Spleen (tissue), 11 donors: ENCODE measurements around the gene LEUTX. TPM values are rescaled to one million over a fixed set of nuclear protein-coding genes. Genes with fewer than 3 reads are reported as not detected.

Source experiments
- DNase-seq: peaks from one replicate; pipeline ENCODE4 v3.0.0-alpha.2; 2020
- H3K27ac ChIP-seq, 8 donors: fragments of 200-600 bp; sonication (generic) in 7 of 8; 1 replicate in 4 of 8; 2 replicates in 4 of 8; pipeline versions ENCODE4 v1.5.0 to v1.8.0; 2016 to 2021; ENCODE audit warnings: inconsistent platforms in 4 of 8, mild to moderate bottlenecking in 4 of 8, moderate library complexity in 1 of 8
- H3K27me3 ChIP-seq, 7 donors: fragments of 200-600 bp; sonication (generic) in 6 of 7; replicated peaks in 1 of 7; 1 replicate in 4 of 7; 2 replicates in 3 of 7; pipeline versions ENCODE4 v1.5.0 to v1.8.0; 2016 to 2021; ENCODE audit warnings: inconsistent platforms in 3 of 7, mild to moderate bottlenecking in 1 of 7
- H3K36me3 ChIP-seq, 6 donors: fragments of 200-600 bp; sonication (generic) in 5 of 6; 1 replicate in 4 of 6; 2 replicates in 2 of 6; pipeline versions ENCODE4 v1.5.0 to v1.8.0; 2016 to 2021; ENCODE audit warnings: inconsistent platforms in 2 of 6
- H3K4me1 ChIP-seq, 6 donors: fragments of 200-600 bp; sonication (generic) in 5 of 6; 1 replicate in 3 of 6; 2 replicates in 3 of 6; pipeline versions ENCODE4 v1.5.0 to v1.8.0; 2016 to 2021; ENCODE audit warnings: inconsistent platforms in 3 of 6
- H3K4me3 ChIP-seq, 8 donors: fragments of 200-600 bp; sonication (generic) in 7 of 8; 1 replicate in 4 of 8; 2 replicates in 4 of 8; pipeline versions ENCODE4 v1.5.0 to v1.8.0; 2016 to 2021; ENCODE audit warnings: inconsistent platforms in 4 of 8, mild to moderate bottlenecking in 4 of 8, moderate library complexity in 2 of 8
- H3K9me3 ChIP-seq, 8 donors: fragments of 200-600 bp; sonication (generic) in 7 of 8; 1 replicate in 4 of 8; 2 replicates in 4 of 8; pipeline versions ENCODE4 v1.5.0 to v1.8.0; 2016 to 2021; ENCODE audit warnings: inconsistent platforms in 4 of 8
- CTCF ChIP-seq, 11 experiments: fragments of 200-600 bp in 7 of 11; fragments of 450-650 bp in 4 of 11; sonication (generic) in 4 of 11; IDR thresholded peaks in 8 of 11; conservative IDR thresholded peaks in 3 of 11; 1 replicate in 7 of 11; 2 replicates in 4 of 11; pipeline versions ENCODE4 v1.4.0 to v1.8.0; 2016 to 2021; ENCODE audit warnings: antibody characterized with exemption in 11 of 11, inconsistent platforms in 4 of 11, mild to moderate bottlenecking in 1 of 11
- POLR2A ChIP-seq, 3 donors: fragments of 450-650 bp; IDR thresholded peaks; one replicate each; pipeline ENCODE4 v1.5.1; 2017; ENCODE audit warnings: antibody characterized with exemption in 3 of 3, mild to moderate bottlenecking in 1 of 3
- POLR2AphosphoS5 ChIP-seq, 3 donors: sonication (generic); formaldehyde crosslinking; IDR thresholded peaks; one replicate each; pipeline ENCODE4 v1.5.1; 2017; ENCODE audit warnings: antibody characterized with exemption in 3 of 3
- WGBS, 5 donors: extraction: QIAGEN DNeasy Blood & Tissue Kit in 3 of 5; methylation state at CpG; one replicate each; pipeline versions ENCODE4 v1.1.5 to v1.1.7; 2013 to 2018; 5-methylcytosine and 5-hydroxymethylcytosine counted together
- intact Hi-C: fragments of 100-400 bp; cut with DNase I; formaldehyde crosslinking; loops from one replicate; pipeline ENCODE4 v1.15.0; 2023; ENCODE audit warnings: low total_unique reads
- polyA plus RNA-seq, 3 donors: library from polyadenylated mRNA; stranded (reverse); fragments of 200-250 nt; gene quantifications; one replicate each; pipeline ENCODE4 v1.2.1, GENCODE V29; 2013
- total RNA-seq, 7 donors: library from RNA; depleted of rRNA in 3 of 7; stranded (reverse); fragments of >200 nt in 3 of 7; fragmentation: NEBNext Ultra II Directional in 4 of 7; extraction: Animal tissue kit (Norgen Biotek cat#: 25700) in 4 of 7; gene quantifications; one replicate each; pipeline versions ENCODE4 v1.1.0 to v1.2.1, GENCODE V29; 2016 to 2021
- donor health status: healthy with polysubstance abuse.
- donor health status: DM: no; HTN: no; CAD: no; lungs with moderate emphysema.
- donor health status: DM: no; HTN: no; CAD: no.
- donor health status: Bipolar disorder and iron deficiency.
- donor health status: healthy.
- donor health status: DM: no; HTN: no; CAD: no.
- donor health status: DM: yes; HTN: yes; CAD: no.

LEUTX gene
- total and polyA plus RNA-seq, 10 donors, result not detected

- H3K4me3 ChIP-seq, result no peak overlapping the region
- WGBS, 5 donors, result 33 to 41% (median 36%) methylated on average over 3 of the region's 3 CpGs
- no peaks in the 10 kb centered on the region for H3K9me3 ChIP-seq
- H3K27me3 ChIP-seq, result peaks cover 0 to 19% (median 0%) of the 10 kb centered on the region in 7 donors
- DNase-seq, result no peak
- intact Hi-C loops, result no loop called here
- no peaks in the 10 kb centered on the region for H3K4me1 ChIP-seq
- TF ChIP-seq POLR2AphosphoS5 (IDR thresholded peaks at IDR 0.05), result no peak
- no peak for TF ChIP-seq CTCF (IDR thresholded peaks at IDR 0.05 in 8 of 11, conservative IDR thresholded peaks at IDR 0.05 in 3 of 11)
- TF ChIP-seq POLR2A (IDR thresholded peaks at IDR 0.05), result no peak
- no peak overlapping the region for H3K27ac ChIP-seq
- H3K36me3 ChIP-seq, result no peaks in the 10 kb centered on the region
Observed at GRCh38 chr19:39738814-39739213, 39.8 kb upstream of the LEUTX start.

- Histone ChIP-seq H3K27ac (no peak overlapping the region), H3K4me1 (no peaks in the 10 kb centered on the region), H3K27me3 (peaks cover 0 to 35% (median 6%) of the 10 kb centered on the region in 7 donors), H3K36me3 (no peaks in the 10 kb centered on the region), H3K4me3 (no peak overlapping the region), H3K9me3 (no peaks in the 10 kb centered on the region)
- 87 to 100% (median 92%) methylated on average over 1 of the region's 1 CpG for WGBS, 5 donors
- TF ChIP-seq CTCF (IDR thresholded peaks at IDR 0.05 in 8 of 11, conservative IDR thresholded peaks at IDR 0.05 in 3 of 11) (no peak), POLR2A (IDR thresholded peaks at IDR 0.05) (no peak)
- intact Hi-C loops, result no loop called here
- no peak for DNase-seq
Observed at GRCh38 chr19:39740395-39740794, 38.3 kb upstream of the LEUTX start.

GRCh38 chr19:39745643-39746042, 33.0 kb upstream of the LEUTX start:
- H3K9me3 ChIP-seq, result no peaks in the 10 kb centered on the region
- DNase-seq, result no peak
- intact Hi-C loops, result no loop called here
- peaks cover 0 to 44% (median 6%) of the 10 kb centered on the region in 7 donors for H3K27me3 ChIP-seq
- H3K36me3 ChIP-seq, result no peaks in the 10 kb centered on the region
- no peak for TF ChIP-seq POLR2A (IDR thresholded peaks at IDR 0.05)
- no peak for TF ChIP-seq CTCF (IDR thresholded peaks at IDR 0.05 in 8 of 11, conservative IDR thresholded peaks at IDR 0.05 in 3 of 11)
- no peak for TF ChIP-seq POLR2AphosphoS5 (IDR thresholded peaks at IDR 0.05)
- WGBS, 5 donors, result 25 to 40% (median 37%) methylated on average over 3 of the region's 3 CpGs
- H3K4me1 ChIP-seq, result no peaks in the 10 kb centered on the region
- H3K4me3 ChIP-seq, result no peak overlapping the region
- no peak overlapping the region for H3K27ac ChIP-seq

- Histone ChIP-seq H3K27me3 (peaks cover 0 to 54% (median 6%) of the 10 kb centered on the region in 7 donors), H3K4me1 (no peaks in the 10 kb centered on the region), H3K9me3 (no peaks in the 10 kb centered on the region), H3K4me3 (no peak overlapping the region), H3K27ac (no peak overlapping the region), H3K36me3 (no peaks in the 10 kb centered on the region)
- whole genome bisulfite sequencing, 5 donors, result 66 to 81% (median 71%) methylated on average over 4 of the region's 4 CpGs
- TF ChIP-seq POLR2AphosphoS5 (IDR thresholded peaks at IDR 0.05), result no peak
- no peak for TF ChIP-seq POLR2A (IDR thresholded peaks at IDR 0.05)
- TF ChIP-seq CTCF (IDR thresholded peaks at IDR 0.05 in 8 of 11, conservative IDR thresholded peaks at IDR 0.05 in 3 of 11), result no peak
- intact Hi-C loops, result no loop called here
- DNase-seq, result no peak
Observed at GRCh38 chr19:39746836-39747529, 31.7 kb upstream of the LEUTX start.
